ENCODE data around the gene YTHDF1.

GRCh38 chr20:63232235-63233060 is 16.5 kb upstream of the YTHDF1 start:
- TF ChIP-seq, protein P1, sequence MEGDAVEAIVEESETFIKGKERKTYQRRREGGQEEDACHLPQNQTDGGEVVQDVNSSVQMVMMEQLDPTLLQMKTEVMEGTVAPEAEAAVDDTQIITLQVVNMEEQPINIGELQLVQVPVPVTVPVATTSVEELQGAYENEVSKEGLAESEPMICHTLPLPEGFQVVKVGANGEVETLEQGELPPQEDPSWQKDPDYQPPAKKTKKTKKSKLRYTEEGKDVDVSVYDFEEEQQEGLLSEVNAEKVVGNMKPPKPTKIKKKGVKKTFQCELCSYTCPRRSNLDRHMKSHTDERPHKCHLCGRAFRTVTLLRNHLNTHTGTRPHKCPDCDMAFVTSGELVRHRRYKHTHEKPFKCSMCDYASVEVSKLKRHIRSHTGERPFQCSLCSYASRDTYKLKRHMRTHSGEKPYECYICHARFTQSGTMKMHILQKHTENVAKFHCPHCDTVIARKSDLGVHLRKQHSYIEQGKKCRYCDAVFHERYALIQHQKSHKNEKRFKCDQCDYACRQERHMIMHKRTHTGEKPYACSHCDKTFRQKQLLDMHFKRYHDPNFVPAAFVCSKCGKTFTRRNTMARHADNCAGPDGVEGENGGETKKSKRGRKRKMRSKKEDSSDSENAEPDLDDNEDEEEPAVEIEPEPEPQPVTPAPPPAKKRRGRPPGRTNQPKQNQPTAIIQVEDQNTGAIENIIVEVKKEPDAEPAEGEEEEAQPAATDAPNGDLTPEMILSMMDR (IDR thresholded peaks at IDR 0.05; ENCODE audit: poor library complexity) = no peak
- no peak for TF ChIP-seq EZH2 (IDR thresholded peaks at IDR 0.05; ENCODE audit: borderline replicate concordance)
- TF ChIP-seq EZH2phosphoT487 (IDR thresholded peaks at IDR 0.05; ENCODE audit: low read depth, severe bottlenecking, unreplicated experiment) = no peak

All from hepatocyte (in vitro differentiated cells).